ENCODE results near the gene TUBB2A.
"Not testable (repeated sequence)": the region's sequence is repeated elsewhere in the genome, so short reads cannot be mapped to it uniquely, and the experiment has no call there.

DNA sequence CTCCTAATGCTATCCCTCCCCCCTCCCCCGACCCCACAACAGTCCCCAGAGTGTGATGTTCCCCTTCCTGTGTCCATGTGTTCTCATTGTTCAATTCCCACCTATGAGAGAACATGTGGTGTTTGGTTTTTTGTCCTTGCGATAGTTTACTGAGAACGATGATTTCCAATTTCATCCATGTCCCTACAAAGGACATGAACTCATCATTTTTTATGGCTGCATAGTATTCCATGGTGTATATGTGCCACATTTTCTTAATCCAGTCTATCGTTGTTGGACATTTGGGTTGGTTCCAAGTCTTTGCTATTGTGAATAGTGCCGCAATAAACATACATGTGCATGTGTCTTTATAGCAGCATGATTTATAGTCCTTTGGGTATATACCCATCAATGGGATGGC is 40.4 kb upstream of the TUBB2A start:
- TF ChIP-seq, protein P1, sequence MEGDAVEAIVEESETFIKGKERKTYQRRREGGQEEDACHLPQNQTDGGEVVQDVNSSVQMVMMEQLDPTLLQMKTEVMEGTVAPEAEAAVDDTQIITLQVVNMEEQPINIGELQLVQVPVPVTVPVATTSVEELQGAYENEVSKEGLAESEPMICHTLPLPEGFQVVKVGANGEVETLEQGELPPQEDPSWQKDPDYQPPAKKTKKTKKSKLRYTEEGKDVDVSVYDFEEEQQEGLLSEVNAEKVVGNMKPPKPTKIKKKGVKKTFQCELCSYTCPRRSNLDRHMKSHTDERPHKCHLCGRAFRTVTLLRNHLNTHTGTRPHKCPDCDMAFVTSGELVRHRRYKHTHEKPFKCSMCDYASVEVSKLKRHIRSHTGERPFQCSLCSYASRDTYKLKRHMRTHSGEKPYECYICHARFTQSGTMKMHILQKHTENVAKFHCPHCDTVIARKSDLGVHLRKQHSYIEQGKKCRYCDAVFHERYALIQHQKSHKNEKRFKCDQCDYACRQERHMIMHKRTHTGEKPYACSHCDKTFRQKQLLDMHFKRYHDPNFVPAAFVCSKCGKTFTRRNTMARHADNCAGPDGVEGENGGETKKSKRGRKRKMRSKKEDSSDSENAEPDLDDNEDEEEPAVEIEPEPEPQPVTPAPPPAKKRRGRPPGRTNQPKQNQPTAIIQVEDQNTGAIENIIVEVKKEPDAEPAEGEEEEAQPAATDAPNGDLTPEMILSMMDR (conservative IDR thresholded peaks at IDR 0.05; ENCODE audit: low read length) = not testable (repeated sequence)
- TF ChIP-seq EZH2phosphoT487 (IDR thresholded peaks at IDR 0.05; ENCODE audit: borderline replicate concordance, low read depth, low read length) = not testable (repeated sequence)

Measured in OCI-LY7 (cell line).